SK-N-MC (cell line): ENCODE data around the gene EXOC5.

ENCODE experiments used
- EZH2 ChIP-seq: fragments of 200-600 bp; sonication (generic); IDR thresholded peaks from one replicate; pipeline ENCODE4 v1.6.1; 2017; ENCODE audit warnings: antibody characterized with exemption
- POLR2AphosphoS5 ChIP-seq: IDR thresholded peaks from 2 replicates; pipeline ENCODE4 v1.6.1; 2012; ENCODE audit warnings: mild to moderate bottlenecking, low read depth, low read length, borderline replicate concordance

DNA sequence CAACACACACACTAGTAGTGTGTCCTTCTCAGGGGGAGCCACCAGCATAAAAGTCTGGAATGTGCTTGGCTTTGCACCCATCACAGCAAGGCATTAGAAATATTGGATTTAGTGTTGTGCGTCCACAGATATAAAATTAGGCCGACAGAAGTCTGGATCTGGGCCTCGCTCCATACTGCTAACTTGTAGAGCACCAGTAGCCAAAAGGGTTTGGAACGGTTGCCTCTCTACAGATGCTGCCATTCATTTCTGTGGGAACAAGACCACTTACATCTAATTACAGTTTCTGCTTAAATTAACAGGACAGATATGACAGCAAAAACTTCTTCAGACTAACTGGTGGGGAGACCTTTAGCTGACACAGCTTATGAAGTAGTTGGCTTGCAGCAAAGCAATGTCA lies 94.2 kb downstream of the EXOC5 start:
- TF ChIP-seq EZH2 (no peak), POLR2AphosphoS5 (no peak)
